Activated CD4-positive, alpha-beta T cell treated with anti-CD3 and anti-CD28 coated beads, Interleukin-2, Interleukin-6, amounts not matched to agents 100 ng/mL and 50 ng/mL, durations not matched to agents 16 hours and 8 hours (primary cell): Measurements from ENCODE around the gene OGFR.
A peak's percentile ranks its signal among the peaks of the same experiment; 100 is the strongest.

ENCODE experiments used
- DNase-seq: peaks from one replicate; pipeline ENCODE4 v3.0.0-alpha.2; 2020

Gene OGFR

GRCh38 chr20:62816884-62817873 lies 12.5 kb downstream of the OGFR start, which contains the start of gene COL9A3:
Gene COL9A3 (plus strand): TSS chr20:62817050. CDS start chr20:62817065, 15 bp downstream.
- no peak for DNase-seq

- no peak for DNase-seq
These were observed 13.4 kb downstream of the OGFR start for GRCh38 chr20:62817975-62818591.

- no peak for DNase-seq
These were observed 14.2 kb downstream of the OGFR start for GRCh38 chr20:62818592-62819493.

- DNase-seq = no peak
These were observed 15.0 kb downstream of the OGFR start for GRCh38 chr20:62819494-62820174.

- DNase-seq = no peak
These were observed 15.8 kb downstream of the OGFR start for GRCh38 chr20:62820208-62820961.

- no peak for DNase-seq
These were observed 16.5 kb downstream of the OGFR start for GRCh38 chr20:62820962-62821725.

- no peak for DNase-seq
These were observed 17.1 kb downstream of the OGFR start for GRCh38 chr20:62821726-62822210.

- DNase-seq = no peak
These were observed 17.7 kb downstream of the OGFR start for GRCh38 chr20:62822239-62822787.

- DNase-seq = peak; percentile 75
These were observed 18.4 kb downstream of the OGFR start for GRCh38 chr20:62822788-62823651.

GRCh38 chr20:62823688-62824475 lies 19.2 kb downstream of the OGFR start:
- DNase-seq = no peak

GRCh38 chr20:62824476-62825332 lies 20.1 kb downstream of the OGFR start:
- peak; percentile 59 for DNase-seq

GRCh38 chr20:62825333-62825985 lies 20.8 kb downstream of the OGFR start:
- no peak for DNase-seq

- no peak for DNase-seq
These were observed 21.5 kb downstream of the OGFR start for GRCh38 chr20:62825986-62826645.

- DNase-seq = no peak
These were observed 22.1 kb downstream of the OGFR start for GRCh38 chr20:62826646-62827310.

- no peak for DNase-seq
These were observed 22.8 kb downstream of the OGFR start for GRCh38 chr20:62827311-62828038.
